ENCODE data around the gene NEGR1. TPM values are rescaled to one million over a fixed set of nuclear protein-coding genes. Genes with fewer than 3 reads are reported as not detected.

NEGR1 gene
- total RNA-seq, 2 experiments from 2014 or later, result not detected

GRCh38 chr1:72280131-72280530 is 2.2 kb downstream of the NEGR1 start:
- ChIA-PET CTCF (ENCODE audit: unreplicated experiment) (no interaction called here), POLR2A (no interaction called here)
- Histone ChIP-seq H4K20me1 (ENCODE audit: insufficient read depth, low read length) (no peaks in the 10 kb centered on the region), H3K9me3 (ENCODE audit: low read length) (no peaks in the 10 kb centered on the region), H3K79me2 (ENCODE audit: insufficient read depth, low read depth, low read length) (no peaks in the 10 kb centered on the region), H3K36me3 (ENCODE audit: insufficient read depth, low read length) (no peaks in the 10 kb centered on the region), H3K4me2 (ENCODE audit: low read length) (no peak overlapping the region), H2AFZ (ENCODE audit: low read length) (no peak overlapping the region), H3K4me3 (ENCODE audit: low read depth, low read length, poor library complexity, severe bottlenecking) (no peak overlapping the region), H3K27ac (ENCODE audit: low read depth, low read length, poor library complexity, severe bottlenecking) (no peak overlapping the region), H3K9me2 (ENCODE audit: insufficient read depth, low read length) (no peaks in the 10 kb centered on the region), H3K4me1 (ENCODE audit: insufficient read depth, low read length, poor library complexity, severe bottlenecking) (no peaks in the 10 kb centered on the region)
- intact Hi-C loops (cut with micrococcal nuclease; ENCODE audit: unreplicated experiment), result no loop called here
- no peak for TF ChIP-seq EZH2phosphoT487 (IDR thresholded peaks at IDR 0.05; ENCODE audit: borderline replicate concordance, low read depth, low read length)
- TF ChIP-seq CTCF (conservative IDR thresholded peaks at IDR 0.05; ENCODE audit: low read length), result no peak
- no peak for DNase-seq (ENCODE audit: low spot score)
- no TSS peak for BruUV-seq (replicated peaks)

GRCh38 chr1:72278461-72278860 is 3.9 kb downstream of the NEGR1 start:
- intact Hi-C loops (cut with micrococcal nuclease; ENCODE audit: unreplicated experiment), result no loop called here
- H3K36me3 ChIP-seq (ENCODE audit: insufficient read depth, low read length), result no peaks in the 10 kb centered on the region
- H3K27ac ChIP-seq (ENCODE audit: low read depth, low read length, poor library complexity, severe bottlenecking), result no peak overlapping the region
- no peak for DNase-seq (ENCODE audit: low spot score)
- no peak overlapping the region for H3K4me3 ChIP-seq (ENCODE audit: low read depth, low read length, poor library complexity, severe bottlenecking)
- no peak overlapping the region for H2AFZ ChIP-seq (ENCODE audit: low read length)
- no peaks in the 10 kb centered on the region for H3K9me2 ChIP-seq (ENCODE audit: insufficient read depth, low read length)
- H3K4me2 ChIP-seq (ENCODE audit: low read length), result no peak overlapping the region
- POLR2A ChIA-PET, result no interaction called here
- no peaks in the 10 kb centered on the region for H3K9me3 ChIP-seq (ENCODE audit: low read length)
- no peak for TF ChIP-seq CTCF (conservative IDR thresholded peaks at IDR 0.05; ENCODE audit: low read length)
- TF ChIP-seq EZH2phosphoT487 (IDR thresholded peaks at IDR 0.05; ENCODE audit: borderline replicate concordance, low read depth, low read length), result no peak
- no peaks in the 10 kb centered on the region for H3K79me2 ChIP-seq (ENCODE audit: insufficient read depth, low read depth, low read length)
- CTCF ChIA-PET (ENCODE audit: unreplicated experiment), result no interaction called here
- H4K20me1 ChIP-seq (ENCODE audit: insufficient read depth, low read length), result no peaks in the 10 kb centered on the region
- BruUV-seq (replicated peaks), result no TSS peak
- H3K4me1 ChIP-seq (ENCODE audit: insufficient read depth, low read length, poor library complexity, severe bottlenecking), result no peaks in the 10 kb centered on the region

GRCh38 chr1:72271555-72272085 is 10.7 kb downstream of the NEGR1 start:
- H3K4me2 ChIP-seq (ENCODE audit: low read length), result no peak overlapping the region
- H3K36me3 ChIP-seq (ENCODE audit: insufficient read depth, low read length), result no peaks in the 10 kb centered on the region
- no peak overlapping the region for H3K4me3 ChIP-seq (ENCODE audit: low read depth, low read length, poor library complexity, severe bottlenecking)
- H3K9me3 ChIP-seq (ENCODE audit: low read length), result no peaks in the 10 kb centered on the region
- no peaks in the 10 kb centered on the region for H3K79me2 ChIP-seq (ENCODE audit: insufficient read depth, low read depth, low read length)
- no peaks in the 10 kb centered on the region for H3K9me2 ChIP-seq (ENCODE audit: insufficient read depth, low read length)
- no peaks in the 10 kb centered on the region for H4K20me1 ChIP-seq (ENCODE audit: insufficient read depth, low read length)
- intact Hi-C loops (cut with micrococcal nuclease; ENCODE audit: unreplicated experiment), result no loop called here
- no peak overlapping the region for H3K27ac ChIP-seq (ENCODE audit: low read depth, low read length, poor library complexity, severe bottlenecking)
- TF ChIP-seq CTCF (conservative IDR thresholded peaks at IDR 0.05; ENCODE audit: low read length) (no peak), EZH2phosphoT487 (IDR thresholded peaks at IDR 0.05; ENCODE audit: borderline replicate concordance, low read depth, low read length) (no peak)
- no TSS peak for BruUV-seq (replicated peaks)
- POLR2A ChIA-PET, result no interaction called here
- no peak for DNase-seq (ENCODE audit: low spot score)
- no peaks in the 10 kb centered on the region for H3K4me1 ChIP-seq (ENCODE audit: insufficient read depth, low read length, poor library complexity, severe bottlenecking)
- CTCF ChIA-PET (ENCODE audit: unreplicated experiment), result no interaction called here
- no peak overlapping the region for H2AFZ ChIP-seq (ENCODE audit: low read length)

All from OCI-LY7 (cell line).